ENCODE data around the gene KNG1. TPM values are rescaled to one million over a fixed set of nuclear protein-coding genes. Genes with fewer than 3 reads are reported as not detected.

Gene KNG1
- polyA plus RNA-seq, 2 of the 4 experiments (the other 2 are of a cell fraction): 0.05 TPM; not detected in 1

DNA sequence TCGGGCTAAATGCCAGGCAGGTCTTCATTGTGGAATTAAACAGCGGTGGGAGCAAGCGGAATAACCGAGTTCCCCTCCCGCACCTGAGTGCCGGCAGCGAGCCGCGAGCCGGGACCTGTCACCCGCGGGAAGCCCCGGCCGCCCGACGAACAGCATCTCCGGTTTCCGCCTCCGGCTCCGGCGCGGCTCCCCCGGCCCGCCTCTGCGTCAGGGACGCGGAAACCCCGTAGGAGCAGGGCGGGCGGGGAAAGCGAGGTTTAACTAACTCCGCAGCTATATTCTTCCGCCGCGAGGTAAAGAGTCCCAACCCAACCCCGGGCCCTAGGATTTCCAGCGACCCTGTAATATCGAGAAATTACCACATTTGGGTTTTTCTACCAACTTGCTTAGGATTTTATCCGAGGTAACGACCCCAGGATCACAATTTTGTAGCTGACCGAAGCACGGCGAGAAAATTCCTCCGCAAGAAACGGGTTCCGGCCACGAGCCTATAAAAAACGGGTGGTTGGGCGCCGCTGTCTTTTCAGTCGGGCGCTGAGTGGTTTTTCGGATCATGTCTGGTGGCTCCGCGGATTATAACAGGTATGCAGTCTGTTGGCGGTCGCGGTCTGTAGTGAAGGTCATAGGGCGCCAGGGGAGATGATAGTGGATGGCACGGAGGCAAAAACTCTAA, 66.0 kb downstream of the KNG1 start, which contains the start of gene EIF4A2:
TSS of gene EIF4A2 (plus strand) at position 520 of the 673 bp plus-strand sequence. CDS start at position 554, 34 bp downstream.
- H3K9me3 ChIP-seq: no peaks in the 10 kb centered on the region
- peak within 1 kb of the TSS; percentile 96 to 100 for H3K27ac ChIP-seq
- peak within 1 kb of the TSS; percentile 99 for H3K4me2 ChIP-seq
- DNase-seq (ENCODE audit: low read depth in 1 of 2, low spot score in 1 of 2) (peak; percentile 71 to 89), FAIRE-seq (no peak), ATAC-seq (peak; percentile 83 to 84)
- peaks cover 27% of the 10 kb centered on the region for H3K4me1 ChIP-seq
- WGBS (ENCODE audit: missing lambda C conversion rate): under 1% methylated on average over 45 of the region's 60 CpGs
- ChIA-PET POLR2A (interaction anchor here (0.8 to 2.5 kb wide), 16 partner anchors 10 to 213 kb away, joined by 3 to 24 read pairs (median 4); partner anchors contain the start of gene DNAJB11), CTCF (interaction anchor here (1.0 to 2.1 kb wide), 3 partner anchors 60 to 840 kb away, joined by 5 to 7 read pairs (median 6); no protein-coding TSS in a partner anchor)
- TF ChIP-seq, protein P1, sequence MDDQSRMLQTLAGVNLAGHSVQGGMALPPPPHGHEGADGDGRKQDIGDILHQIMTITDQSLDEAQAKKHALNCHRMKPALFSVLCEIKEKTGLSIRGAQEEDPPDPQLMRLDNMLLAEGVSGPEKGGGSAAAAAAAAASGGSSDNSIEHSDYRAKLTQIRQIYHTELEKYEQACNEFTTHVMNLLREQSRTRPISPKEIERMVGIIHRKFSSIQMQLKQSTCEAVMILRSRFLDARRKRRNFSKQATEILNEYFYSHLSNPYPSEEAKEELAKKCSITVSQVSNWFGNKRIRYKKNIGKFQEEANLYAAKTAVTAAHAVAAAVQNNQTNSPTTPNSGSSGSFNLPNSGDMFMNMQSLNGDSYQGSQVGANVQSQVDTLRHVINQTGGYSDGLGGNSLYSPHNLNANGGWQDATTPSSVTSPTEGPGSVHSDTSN (IDR thresholded peaks at IDR 0.05): peak; percentile 91
- TF ChIP-seq, protein P2, sequence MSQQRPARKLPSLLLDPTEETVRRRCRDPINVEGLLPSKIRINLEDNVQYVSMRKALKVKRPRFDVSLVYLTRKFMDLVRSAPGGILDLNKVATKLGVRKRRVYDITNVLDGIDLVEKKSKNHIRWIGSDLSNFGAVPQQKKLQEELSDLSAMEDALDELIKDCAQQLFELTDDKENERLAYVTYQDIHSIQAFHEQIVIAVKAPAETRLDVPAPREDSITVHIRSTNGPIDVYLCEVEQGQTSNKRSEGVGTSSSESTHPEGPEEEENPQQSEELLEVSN (IDR thresholded peaks at IDR 0.05; ENCODE audit: borderline replicate concordance, low read depth): peak; percentile 53
- peak; percentile 5; the same call in 1 of the 2 replicates for TF ChIP-seq GATA3 (IDR thresholded peaks at IDR 0.05; ENCODE audit: borderline replicate concordance)
- no peak for TF ChIP-seq RNF2 (IDR thresholded peaks at IDR 0.05; ENCODE audit: borderline replicate concordance, low read depth)
- TF ChIP-seq CBX8 (IDR thresholded peaks at IDR 0.05): no peak
- peak; percentile 48; the same call in 1 of the 2 replicates for TF ChIP-seq TP53 (CRISPR knock-in tag; IDR thresholded peaks at IDR 0.05)
- TF ChIP-seq CBX2 (IDR thresholded peaks at IDR 0.05; ENCODE audit: borderline replicate concordance, low read depth): no peak
- peak; percentile 71; the same call in 1 of the 2 replicates for TF ChIP-seq HOXB13 (CRISPR knock-in tag; IDR thresholded peaks at IDR 0.05; ENCODE audit: low read depth)
- no peak; the same call in 1 of the 2 replicates for TF ChIP-seq FOSB (CRISPR knock-in tag; IDR thresholded peaks at IDR 0.05)
- TF ChIP-seq, protein P3, sequence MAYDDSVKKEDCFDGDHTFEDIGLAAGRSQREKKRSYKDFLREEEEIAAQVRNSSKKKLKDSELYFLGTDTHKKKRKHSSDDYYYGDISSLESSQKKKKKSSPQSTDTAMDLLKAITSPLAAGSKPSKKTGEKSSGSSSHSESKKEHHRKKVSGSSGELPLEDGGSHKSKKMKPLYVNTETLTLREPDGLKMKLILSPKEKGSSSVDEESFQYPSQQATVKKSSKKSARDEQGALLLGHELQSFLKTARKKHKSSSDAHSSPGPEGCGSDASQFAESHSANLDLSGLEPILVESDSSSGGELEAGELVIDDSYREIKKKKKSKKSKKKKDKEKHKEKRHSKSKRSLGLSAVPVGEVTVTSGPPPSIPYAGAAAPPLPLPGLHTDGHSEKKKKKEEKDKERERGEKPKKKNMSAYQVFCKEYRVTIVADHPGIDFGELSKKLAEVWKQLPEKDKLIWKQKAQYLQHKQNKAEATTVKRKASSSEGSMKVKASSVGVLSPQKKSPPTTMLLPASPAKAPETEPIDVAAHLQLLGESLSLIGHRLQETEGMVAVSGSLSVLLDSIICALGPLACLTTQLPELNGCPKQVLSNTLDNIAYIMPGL (CRISPR knock-in tag; IDR thresholded peaks at IDR 0.05; ENCODE audit: borderline replicate concordance): peak; percentile 52; the same call in 1 of the 2 replicates
- no peak for TF ChIP-seq ESRRA (IDR thresholded peaks at IDR 0.05; ENCODE audit: borderline replicate concordance, low read length)
- TF ChIP-seq CHD4 (IDR thresholded peaks at IDR 0.05; ENCODE audit: borderline replicate concordance): no peak
- TF ChIP-seq, protein P4, sequence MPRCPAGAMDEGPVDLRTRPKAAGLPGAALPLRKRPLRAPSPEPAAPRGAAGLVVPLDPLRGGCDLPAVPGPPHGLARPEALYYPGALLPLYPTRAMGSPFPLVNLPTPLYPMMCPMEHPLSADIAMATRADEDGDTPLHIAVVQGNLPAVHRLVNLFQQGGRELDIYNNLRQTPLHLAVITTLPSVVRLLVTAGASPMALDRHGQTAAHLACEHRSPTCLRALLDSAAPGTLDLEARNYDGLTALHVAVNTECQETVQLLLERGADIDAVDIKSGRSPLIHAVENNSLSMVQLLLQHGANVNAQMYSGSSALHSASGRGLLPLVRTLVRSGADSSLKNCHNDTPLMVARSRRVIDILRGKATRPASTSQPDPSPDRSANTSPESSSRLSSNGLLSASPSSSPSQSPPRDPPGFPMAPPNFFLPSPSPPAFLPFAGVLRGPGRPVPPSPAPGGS (IDR thresholded peaks at IDR 0.05): peak; percentile 95; the same call in 2 of the 3 replicates
- no peak for TF ChIP-seq FOSL2 (IDR thresholded peaks at IDR 0.05)
- TF ChIP-seq FOSL2 (CRISPR knock-in tag; IDR thresholded peaks at IDR 0.05): peak; percentile 35; the same call in 1 of the 2 replicates
- TF ChIP-seq JUN (IDR thresholded peaks at IDR 0.05): peak; percentile 98 to 99
- TF ChIP-seq ZFP36 (IDR thresholded peaks at IDR 0.05; ENCODE audit: borderline replicate concordance, partially characterized antibody): no peak
- 0 out of 5 replicates have a peak, but pooled peaks of 1 of the 2 experiments have one; percentile 5 for TF ChIP-seq RAD21 (conservative IDR thresholded peaks at IDR 0.05 in 1 of 2, IDR thresholded peaks at IDR 0.05 in 1 of 2)
- TF ChIP-seq, protein P5, sequence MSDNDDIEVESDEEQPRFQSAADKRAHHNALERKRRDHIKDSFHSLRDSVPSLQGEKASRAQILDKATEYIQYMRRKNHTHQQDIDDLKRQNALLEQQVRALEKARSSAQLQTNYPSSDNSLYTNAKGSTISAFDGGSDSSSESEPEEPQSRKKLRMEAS (IDR thresholded peaks at IDR 0.05): peak; percentile 72; the same call in 1 of the 2 replicates
- TF ChIP-seq CEBPB (IDR thresholded peaks at IDR 0.05): no peak
- TF ChIP-seq PHF8 (IDR thresholded peaks at IDR 0.05; ENCODE audit: borderline replicate concordance, low read depth): peak; percentile 92; the same call in 1 of the 2 replicates
- TF ChIP-seq POLR2A (IDR thresholded peaks at IDR 0.05; ENCODE audit: low read length): peak; percentile 96
- TF ChIP-seq SMC3 (IDR thresholded peaks at IDR 0.05): peak; percentile 11; the same call in 1 of the 3 replicates
- no peak for TF ChIP-seq EHF (CRISPR knock-in tag; IDR thresholded peaks at IDR 0.05)
- TF ChIP-seq CHD2 (IDR thresholded peaks at IDR 0.05; ENCODE audit: low read length, partially characterized antibody): peak; percentile 79
- TF ChIP-seq NPAS2 (CRISPR knock-in tag; IDR thresholded peaks at IDR 0.05; ENCODE audit: borderline replicate concordance): no peak
- H3K4me3 ChIP-seq: peak within 1 kb of the TSS; percentile 94

Measured in A549 (cell line).